Progenitor cell of endocrine pancreas (in vitro differentiated cells): ENCODE measurements around the gene GINM1. TPM values are rescaled to one million over a fixed set of nuclear protein-coding genes. Genes with fewer than 3 reads are reported as not detected.

Source experiments
- DNase-seq: peaks from one replicate; pipeline ENCODE4 v3.0.0; 2021; ENCODE audit warnings: low spot score; ENCODE audit not compliant: unreplicated experiment
- H3K27ac Mint-ChIP-seq: 2 replicates; pipeline ENCODE4 v1.8.0; 2021; ENCODE audit warnings: mild to moderate bottlenecking, moderate library complexity, mixed read lengths
- H3K27me3 Mint-ChIP-seq: 2 replicates; pipeline ENCODE4 v1.8.0; 2021; ENCODE audit warnings: mixed read lengths
- H3K36me3 Mint-ChIP-seq: 2 replicates; pipeline ENCODE4 v1.8.0; 2022; ENCODE audit warnings: mixed read lengths; ENCODE audit not compliant: insufficient read depth
- H3K4me1 Mint-ChIP-seq: 2 replicates; pipeline ENCODE4 v1.8.0; 2021; ENCODE audit warnings: low read depth, mixed read lengths
- H3K4me3 Mint-ChIP-seq: 2 replicates; pipeline ENCODE4 v1.8.0; 2021; ENCODE audit warnings: low read depth, mild to moderate bottlenecking, moderate library complexity, mixed read lengths
- H3K9me3 Mint-ChIP-seq: 2 replicates; pipeline ENCODE4 v1.8.0; 2021; ENCODE audit warnings: low read depth, mixed read lengths
- total RNA-seq: library from RNA; stranded (reverse); gene quantifications from 2 replicates; pipeline ENCODE4 v1.2.1, GENCODE V29; 2021
- TF ChIP-seq, protein P1 (sequence below): fragments of 200-600 bp; sonication (generic); IDR thresholded peaks from one replicate; pipeline ENCODE4 v1.5.0; 2021; ENCODE audit warnings: antibody characterized with exemption, mild to moderate bottlenecking; ENCODE audit not compliant: unreplicated experiment

Gene GINM1
- total RNA-seq, 1 donor from 2014 or later, result 26.3 TPM

DNA sequence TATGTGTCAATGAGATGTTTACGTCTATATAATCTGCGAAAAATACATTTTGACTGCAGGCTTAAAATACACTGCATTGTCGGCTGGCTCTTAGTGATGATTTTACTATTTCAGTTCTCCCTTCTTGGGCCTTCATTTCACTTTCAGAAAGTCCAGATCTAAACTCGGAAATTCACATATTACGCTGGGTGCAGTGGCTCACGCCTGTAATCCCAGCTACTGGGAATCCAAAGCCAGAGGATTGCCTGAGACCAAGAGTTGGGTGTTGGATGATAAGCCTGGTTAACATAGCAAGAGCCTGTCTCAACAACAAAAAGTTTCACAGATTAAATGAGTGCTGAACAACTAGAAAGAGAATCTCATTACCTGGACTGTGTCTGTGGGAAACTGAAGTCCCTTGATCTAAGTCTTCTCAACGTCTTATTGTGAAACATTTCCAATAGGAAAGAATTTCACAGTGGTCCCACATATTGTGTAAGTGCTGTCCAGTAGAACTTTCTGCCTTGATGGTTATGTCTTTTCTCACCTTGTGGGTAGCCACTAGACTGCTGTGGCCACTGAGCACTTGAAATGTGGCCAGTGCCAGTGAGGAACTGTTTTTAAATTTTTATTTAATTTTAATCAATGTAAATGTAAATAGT is 1.9 kb downstream of the GINM1 start:
- H3K27me3 Mint-ChIP-seq, result peaks cover 6% of the 10 kb centered on the region
- H3K36me3 Mint-ChIP-seq, result no peaks in the 10 kb centered on the region
- TF ChIP-seq, protein P1, sequence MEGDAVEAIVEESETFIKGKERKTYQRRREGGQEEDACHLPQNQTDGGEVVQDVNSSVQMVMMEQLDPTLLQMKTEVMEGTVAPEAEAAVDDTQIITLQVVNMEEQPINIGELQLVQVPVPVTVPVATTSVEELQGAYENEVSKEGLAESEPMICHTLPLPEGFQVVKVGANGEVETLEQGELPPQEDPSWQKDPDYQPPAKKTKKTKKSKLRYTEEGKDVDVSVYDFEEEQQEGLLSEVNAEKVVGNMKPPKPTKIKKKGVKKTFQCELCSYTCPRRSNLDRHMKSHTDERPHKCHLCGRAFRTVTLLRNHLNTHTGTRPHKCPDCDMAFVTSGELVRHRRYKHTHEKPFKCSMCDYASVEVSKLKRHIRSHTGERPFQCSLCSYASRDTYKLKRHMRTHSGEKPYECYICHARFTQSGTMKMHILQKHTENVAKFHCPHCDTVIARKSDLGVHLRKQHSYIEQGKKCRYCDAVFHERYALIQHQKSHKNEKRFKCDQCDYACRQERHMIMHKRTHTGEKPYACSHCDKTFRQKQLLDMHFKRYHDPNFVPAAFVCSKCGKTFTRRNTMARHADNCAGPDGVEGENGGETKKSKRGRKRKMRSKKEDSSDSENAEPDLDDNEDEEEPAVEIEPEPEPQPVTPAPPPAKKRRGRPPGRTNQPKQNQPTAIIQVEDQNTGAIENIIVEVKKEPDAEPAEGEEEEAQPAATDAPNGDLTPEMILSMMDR, result no peak
- H3K9me3 Mint-ChIP-seq, result no peaks in the 10 kb centered on the region
- peaks cover 13% of the 10 kb centered on the region for H3K4me1 Mint-ChIP-seq
- no peak overlapping the region for H3K27ac Mint-ChIP-seq
- peak overlapping the region; percentile 96 for H3K4me3 Mint-ChIP-seq
- DNase-seq, result no peak

DNA sequence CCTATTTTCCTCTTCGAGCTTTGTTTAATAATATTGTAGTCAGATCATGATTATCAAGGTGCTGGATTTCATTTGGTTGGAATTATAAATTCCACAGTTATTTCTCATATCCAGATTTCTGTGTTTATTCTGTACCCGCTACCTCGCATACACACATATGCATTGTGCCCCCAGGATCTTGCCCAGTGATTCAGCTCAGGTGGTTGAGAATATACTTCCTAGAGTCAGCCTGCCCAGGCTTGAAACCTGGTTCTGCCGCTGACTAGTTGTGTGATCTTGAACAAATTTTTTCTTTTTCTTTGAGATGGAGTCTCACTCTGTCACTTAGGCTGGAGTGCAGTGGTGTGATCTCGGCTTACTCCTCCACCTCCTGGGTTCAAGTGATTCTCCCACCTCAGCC is 14.7 kb downstream of the GINM1 start:
- peaks cover 15% of the 10 kb centered on the region for H3K36me3 Mint-ChIP-seq
- H3K4me3 Mint-ChIP-seq, result no peak overlapping the region
- TF ChIP-seq, protein P1, result no peak
- no peaks in the 10 kb centered on the region for H3K27me3 Mint-ChIP-seq
- H3K27ac Mint-ChIP-seq, result no peak overlapping the region
- H3K9me3 Mint-ChIP-seq, result no peaks in the 10 kb centered on the region
- no peak for DNase-seq
- no peaks in the 10 kb centered on the region for H3K4me1 Mint-ChIP-seq

DNA sequence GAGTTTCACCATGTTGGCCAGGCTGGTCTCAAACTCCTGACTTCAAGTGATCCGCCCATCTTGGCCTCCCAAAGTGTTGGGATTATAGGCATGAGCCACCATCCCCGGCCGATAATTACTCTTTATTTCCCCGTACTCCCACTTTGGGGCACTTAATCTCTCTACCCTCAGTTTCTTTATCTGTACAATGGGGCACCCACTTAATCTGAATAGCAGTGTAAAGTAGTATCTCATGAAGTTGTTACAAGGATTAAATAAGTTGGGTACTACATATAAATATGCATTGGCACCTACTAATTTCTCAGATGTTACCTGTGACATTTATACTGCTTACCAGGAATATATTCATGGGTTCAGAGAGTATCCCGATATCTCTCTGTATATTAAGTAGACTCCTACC is 15.2 kb downstream of the GINM1 start:
- TF ChIP-seq, protein P1, result no peak
- Mint-ChIP-seq H3K27me3 (no peaks in the 10 kb centered on the region), H3K4me1 (no peaks in the 10 kb centered on the region), H3K9me3 (no peaks in the 10 kb centered on the region), H3K36me3 (peaks cover 16% of the 10 kb centered on the region), H3K4me3 (no peak overlapping the region), H3K27ac (no peak overlapping the region)
- no peak for DNase-seq

DNA sequence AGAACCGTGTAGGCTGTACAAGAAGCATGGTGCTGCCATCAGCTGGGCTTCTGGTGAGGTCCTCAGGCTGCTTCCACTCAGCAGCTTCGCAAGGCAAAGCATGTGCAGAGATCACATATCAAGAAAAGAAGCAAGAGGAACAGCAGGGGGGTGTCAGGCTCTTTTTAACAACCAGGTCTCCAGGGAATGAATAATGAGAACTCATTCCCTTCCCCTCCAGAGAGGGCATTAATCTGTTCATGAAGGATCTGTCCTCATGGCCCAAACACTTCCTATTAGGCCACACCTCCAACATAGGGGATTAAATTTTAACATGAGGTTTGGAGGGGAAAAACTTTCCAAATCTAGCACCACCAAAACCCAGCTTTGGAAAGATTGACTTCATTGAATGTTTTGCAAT is 20.0 kb downstream of the GINM1 start:
- Mint-ChIP-seq H3K4me1 (no peaks in the 10 kb centered on the region), H3K27me3 (no peaks in the 10 kb centered on the region), H3K9me3 (no peaks in the 10 kb centered on the region), H3K36me3 (peaks cover 16% of the 10 kb centered on the region), H3K4me3 (no peak overlapping the region), H3K27ac (no peak overlapping the region)
- DNase-seq, result no peak
- TF ChIP-seq, protein P1, result no peak

DNA sequence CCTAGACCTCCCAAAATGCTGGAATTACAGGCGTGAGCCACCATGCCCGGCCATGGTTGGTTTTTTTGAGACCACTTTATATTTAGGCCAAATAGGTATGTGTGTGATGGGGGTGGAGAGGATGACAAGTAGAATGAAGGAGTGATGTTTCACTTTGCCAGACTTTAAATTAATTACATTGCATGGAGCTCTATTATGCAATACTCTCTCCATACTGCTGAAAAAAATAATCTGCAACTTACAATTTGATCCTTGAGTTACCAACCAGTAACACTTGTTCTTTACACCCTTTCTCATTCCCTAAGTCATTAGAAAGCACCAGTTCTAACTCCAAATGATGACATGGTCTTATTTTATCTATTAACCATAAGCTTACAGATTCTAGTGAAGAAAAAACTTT is 26.8 kb downstream of the GINM1 start:
- H3K4me1 Mint-ChIP-seq, result no peaks in the 10 kb centered on the region
- no peak overlapping the region for H3K4me3 Mint-ChIP-seq
- TF ChIP-seq, protein P1, result no peak
- H3K36me3 Mint-ChIP-seq, result peaks cover 15% of the 10 kb centered on the region
- no peak overlapping the region for H3K27ac Mint-ChIP-seq
- no peaks in the 10 kb centered on the region for H3K27me3 Mint-ChIP-seq
- H3K9me3 Mint-ChIP-seq, result no peaks in the 10 kb centered on the region
- no peak for DNase-seq
